K562 (cell line): ENCODE data around the gene DAB2IP. TPM values are rescaled to one million over a fixed set of nuclear protein-coding genes. Genes with fewer than 3 reads are reported as not detected.
A peak's percentile ranks its signal among the peaks of the same experiment; 100 is the strongest.

Experiments
- CBFB ChIP-seq: sonication (generic); formaldehyde crosslinking; IDR thresholded peaks from 2 replicates; pipeline ENCODE4 v1.4.0; 2020; ENCODE audit warnings: mild to moderate bottlenecking, missing genetic modification reagents
- DNMT1 ChIP-seq: fragments of 450-650 bp; IDR thresholded peaks from 2 replicates; pipeline ENCODE4 v1.6.1; 2016; ENCODE audit warnings: antibody characterized with exemption, mild to moderate bottlenecking
- E2F6 ChIP-seq, 2 experiments: IDR thresholded peaks; 2 replicates each; pipeline ENCODE4 v1.6.1; 2011; ENCODE audit warnings: borderline replicate concordance in 1 of 2, control low read depth in 1 of 2, low read depth in 1 of 2, low read length in 1 of 2, mild to moderate bottlenecking in 1 of 2, mixed read lengths in 1 of 2, moderate library complexity in 1 of 2; ENCODE audit not compliant: insufficient read depth in 1 of 2, insufficient read length in 1 of 2, poor library complexity in 1 of 2, severe bottlenecking in 1 of 2; ENCODE audit errors: extremely low read depth in 1 of 2
- HMGN3 ChIP-seq: IDR thresholded peaks from 2 replicates; pipeline ENCODE4 v1.6.1; 2011; ENCODE audit warnings: borderline replicate concordance, low read depth, mild to moderate bottlenecking, mixed read lengths, low read length; ENCODE audit not compliant: insufficient read length; ENCODE audit errors: extremely low read depth
- JUNB ChIP-seq: fragments of 450-650 bp; formaldehyde crosslinking; conservative IDR thresholded peaks from 2 replicates; pipeline ENCODE4 v1.4.0; 2020; ENCODE audit warnings: mild to moderate bottlenecking
- KLF13 ChIP-seq: fragments of 450-650 bp; IDR thresholded peaks from 2 replicates; pipeline ENCODE4 v1.6.1; 2016; ENCODE audit warnings: missing genetic modification characterization, low read depth, mild to moderate bottlenecking, missing compliant biosample characterization, moderate library complexity, borderline replicate concordance
- L3MBTL2 ChIP-seq: fragments of 450-650 bp; IDR thresholded peaks from 2 replicates; pipeline ENCODE4 v1.6.1; 2016; ENCODE audit warnings: mild to moderate bottlenecking, moderate library complexity
- MCM7 ChIP-seq, 2 experiments: fragments of 450-650 bp; IDR thresholded peaks; 2 replicates each; pipeline ENCODE4 v1.6.1; 2016 to 2018
- MEIS2 ChIP-seq: fragments of 450-650 bp; IDR thresholded peaks from 2 replicates; pipeline ENCODE4 v1.6.1; 2014; ENCODE audit warnings: mild to moderate bottlenecking; ENCODE audit not compliant: partially characterized antibody
- MYBL2 ChIP-seq, 2 experiments: fragments of 450-650 bp in 1 of 2; sonication (generic) in 1 of 2; formaldehyde crosslinking in 1 of 2; IDR thresholded peaks; 2 replicates each; pipeline versions ENCODE4 v1.6.1 to v1.8.1; 2017 to 2022; ENCODE audit warnings: borderline replicate concordance in 1 of 2, inconsistent platforms in 1 of 2, low read depth in 1 of 2, mild to moderate bottlenecking in 1 of 2, missing genetic modification reagents in 1 of 2, moderate library complexity in 1 of 2
- RAD21 ChIP-seq, 2 experiments: fragments of 250-450 bp in 1 of 2; fragments of 450-650 bp in 1 of 2; sonication (Bioruptor Pico) in 1 of 2; formaldehyde crosslinking in 1 of 2; IDR thresholded peaks in 1 of 2; conservative IDR thresholded peaks in 1 of 2; 2 replicates each; pipeline versions ENCODE4 v1.4.0 to v1.8.0; 2020 to 2022; ENCODE audit warnings: mild to moderate bottlenecking in 2 of 2, moderate library complexity in 1 of 2
- RAD51 ChIP-seq: fragments of 450-650 bp; IDR thresholded peaks from 2 replicates; pipeline ENCODE4 v1.7.1; 2016; ENCODE audit warnings: low read depth, mild to moderate bottlenecking, borderline replicate concordance
- SETDB1 ChIP-seq: IDR thresholded peaks from one replicate; pipeline ENCODE4 v1.6.1; 2012; ENCODE audit warnings: low read length, control low read depth, inconsistent platforms
- SMAD1 ChIP-seq: fragments of 150-350 bp; IDR thresholded peaks from 2 replicates; pipeline ENCODE4 v1.6.1; 2014; ENCODE audit warnings: low read length, low read depth; ENCODE audit not compliant: partially characterized antibody
- SREBF1 ChIP-seq: fragments of 150-350 bp; IDR thresholded peaks from 2 replicates; pipeline ENCODE4 v1.6.1; 2014; ENCODE audit warnings: antibody characterized with exemption, low read depth, low read length, borderline replicate concordance
- TAF7 ChIP-seq: fragments of 450-650 bp; IDR thresholded peaks from 2 replicates; pipeline ENCODE4 v1.6.1; 2016; ENCODE audit warnings: missing genetic modification characterization, missing compliant biosample characterization
- TEAD2 ChIP-seq: fragments of 450-650 bp; IDR thresholded peaks from 2 replicates; pipeline ENCODE4 v1.6.1; 2016; ENCODE audit warnings: missing genetic modification characterization, control low read depth, missing compliant biosample characterization
- YBX1 ChIP-seq: fragments of 450-650 bp; IDR thresholded peaks from 2 replicates; pipeline ENCODE4 v1.7.1; 2016; ENCODE audit warnings: mild to moderate bottlenecking
- ZBTB49 ChIP-seq: sonication (generic); formaldehyde crosslinking; IDR thresholded peaks from 2 replicates; pipeline ENCODE4 v1.8.0; 2022; ENCODE audit warnings: missing genetic modification reagents, mild to moderate bottlenecking, borderline replicate concordance
- polyA plus RNA-seq, 8 experiments: library from polyadenylated mRNA; depleted of rRNA in 4 of 8; stranded (reverse) in 5 of 8; unstranded in 3 of 8; fragments of >200 nt; fragmentation: Nextera tagmentation in 2 of 8; fragmentation: Illumina TruSeq in 1 of 8; extraction: Ambion mirVana in 2 of 8; extraction: Trizol in 1 of 8; gene quantifications; 2 replicates each; pipeline versions ENCODE4 v1.2.1 to v1.2.3, GENCODE V29; 2011 to 2014; ENCODE audit warnings: inconsistent platforms in 1 of 8, missing spikeins in 1 of 8
- total RNA-seq, 7 experiments: library from RNA; depleted of rRNA in 6 of 7; stranded (reverse); fragments of >200 nt in 6 of 7; fragmentation: Illumina TruSeq in 2 of 7; extraction: Trizol in 2 of 7; gene quantifications; 2 replicates each; pipeline versions ENCODE4 v1.2.1 to v1.2.3, GENCODE V29; 2011 to 2021; ENCODE audit warnings: low replicate concordance in 1 of 7
- TF ChIP-seq, protein P1 (sequence below): fragments of 450-650 bp; IDR thresholded peaks from 2 replicates; pipeline ENCODE4 v1.6.1; 2017; ENCODE audit warnings: antibody characterized with exemption, mild to moderate bottlenecking

Gene DAB2IP
- total and polyA plus RNA-seq, 9 of the 15 experiments (the other 6 are each of a cell fraction or from before 2014, with no cell fraction given), result 0.04 to 0.31 (median 0.08) TPM; not detected in 5

DNA sequence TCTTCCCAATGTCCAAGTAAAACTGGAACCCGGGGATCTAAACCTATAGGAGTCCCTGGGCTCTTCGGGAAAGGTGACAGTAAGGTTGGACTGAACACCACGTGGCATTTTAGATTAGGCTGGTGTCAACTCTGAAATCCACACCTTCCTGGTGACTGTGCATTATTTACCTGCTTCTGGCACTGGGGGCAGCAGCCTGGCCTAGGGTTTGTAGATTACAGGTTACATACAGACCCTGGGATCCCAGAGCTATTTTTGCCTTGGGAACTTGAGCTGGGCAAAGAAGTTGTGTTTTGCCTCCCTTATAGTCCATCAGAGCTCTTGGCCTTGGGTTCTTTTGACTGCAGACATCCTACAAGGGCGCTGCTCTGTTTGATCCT, 173.2 kb downstream of the DAB2IP start (continued):
- peak in 1 of 2 experiments; percentile 38 for TF ChIP-seq E2F6 (IDR thresholded peaks at IDR 0.05; ENCODE audit: borderline replicate concordance in 1 of 2, extremely low read depth in 1 of 2, insufficient read depth in 1 of 2, insufficient read length in 1 of 2, low read depth in 1 of 2, low read length in 1 of 2, poor library complexity in 1 of 2, severe bottlenecking in 1 of 2)
- no peak for TF ChIP-seq RAD51
- no peak for TF ChIP-seq YBX1
- TF ChIP-seq HMGN3, result no peak
- TF ChIP-seq TEAD2, result no peak
- TF ChIP-seq RAD21 (CRISPR knock-in tag; conservative IDR thresholded peaks at IDR 0.05 in 1 of 2, IDR thresholded peaks at IDR 0.05 in 1 of 2), result no peak
- TF ChIP-seq DNMT1, result no peak
- no peak for TF ChIP-seq JUNB
- TF ChIP-seq ZBTB49 (CRISPR knock-in tag), result no peak
- TF ChIP-seq SREBF1, result no peak
- no peak for TF ChIP-seq MCM7 (IDR thresholded peaks at IDR 0.05)
- peak; percentile 44 for TF ChIP-seq L3MBTL2
- no peak for TF ChIP-seq SETDB1
- TF ChIP-seq TAF7 (tag), result no peak
- no peak for TF ChIP-seq CBFB (CRISPR knock-in tag)
- no peak for TF ChIP-seq SMAD1
- no peak for TF ChIP-seq MEIS2
- TF ChIP-seq, protein P1, sequence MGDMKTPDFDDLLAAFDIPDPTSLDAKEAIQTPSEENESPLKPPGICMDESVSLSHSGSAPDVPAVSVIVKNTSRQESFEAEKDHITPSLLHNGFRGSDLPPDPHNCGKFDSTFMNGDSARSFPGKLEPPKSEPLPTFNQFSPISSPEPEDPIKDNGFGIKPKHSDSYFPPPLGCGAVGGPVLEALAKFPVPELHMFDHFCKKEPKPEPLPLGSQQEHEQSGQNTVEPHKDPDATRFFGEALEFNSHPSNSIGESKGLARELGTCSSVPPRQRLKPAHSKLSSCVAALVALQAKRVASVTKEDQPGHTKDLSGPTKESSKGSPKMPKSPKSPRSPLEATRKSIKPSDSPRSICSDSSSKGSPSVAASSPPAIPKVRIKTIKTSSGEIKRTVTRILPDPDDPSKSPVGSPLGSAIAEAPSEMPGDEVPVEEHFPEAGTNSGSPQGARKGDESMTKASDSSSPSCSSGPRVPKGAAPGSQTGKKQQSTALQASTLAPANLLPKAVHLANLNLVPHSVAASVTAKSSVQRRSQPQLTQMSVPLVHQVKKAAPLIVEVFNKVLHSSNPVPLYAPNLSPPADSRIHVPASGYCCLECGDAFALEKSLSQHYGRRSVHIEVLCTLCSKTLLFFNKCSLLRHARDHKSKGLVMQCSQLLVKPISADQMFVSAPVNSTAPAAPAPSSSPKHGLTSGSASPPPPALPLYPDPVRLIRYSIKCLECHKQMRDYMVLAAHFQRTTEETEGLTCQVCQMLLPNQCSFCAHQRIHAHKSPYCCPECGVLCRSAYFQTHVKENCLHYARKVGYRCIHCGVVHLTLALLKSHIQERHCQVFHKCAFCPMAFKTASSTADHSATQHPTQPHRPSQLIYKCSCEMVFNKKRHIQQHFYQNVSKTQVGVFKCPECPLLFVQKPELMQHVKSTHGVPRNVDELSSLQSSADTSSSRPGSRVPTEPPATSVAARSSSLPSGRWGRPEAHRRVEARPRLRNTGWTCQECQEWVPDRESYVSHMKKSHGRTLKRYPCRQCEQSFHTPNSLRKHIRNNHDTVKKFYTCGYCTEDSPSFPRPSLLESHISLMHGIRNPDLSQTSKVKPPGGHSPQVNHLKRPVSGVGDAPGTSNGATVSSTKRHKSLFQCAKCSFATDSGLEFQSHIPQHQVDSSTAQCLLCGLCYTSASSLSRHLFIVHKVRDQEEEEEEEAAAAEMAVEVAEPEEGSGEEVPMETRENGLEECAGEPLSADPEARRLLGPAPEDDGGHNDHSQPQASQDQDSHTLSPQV, result no peak
- no peak for TF ChIP-seq MYBL2 (IDR thresholded peaks at IDR 0.05; ENCODE audit: low read depth)
- TF ChIP-seq MYBL2 (CRISPR knock-in tag; IDR thresholded peaks at IDR 0.05; ENCODE audit: borderline replicate concordance), result no peak
- no peak for TF ChIP-seq KLF13 (tag)
